Stimulated activated CD4-positive, alpha-beta T cell treated with anti-CD3 and anti-CD28 coated beads, Interleukin-2, amount 100 ng/mL, for 24 hours (primary cell): Measurements from ENCODE around the gene CDC26.
"Not testable (repeated sequence)": the region's sequence is repeated elsewhere in the genome, so short reads cannot be mapped to it uniquely, and the experiment has no call there.

Source experiments
- DNase-seq, 2 donors: peaks; one replicate each; pipeline ENCODE4 v3.0.0-alpha.2; 2020

CDC26 gene

GRCh38 chr9:113275157-113276131 is at the start of gene CDC26, which contains the start of gene PRPF4:
TSS of gene CDC26 (minus strand) at chr9:113275572. CDS start at chr9:113272507, 3,065 bp downstream.
TSS of gene PRPF4 (plus strand) at chr9:113275658. CDS start at chr9:113275744, 86 bp downstream.
- DNase-seq, result peak; percentile 96 to 97

GRCh38 chr9:113322671-113323070 is 47.3 kb upstream of the CDC26 start:
- DNase-seq, result no peak

GRCh38 chr9:113320051-113320450 is 44.7 kb upstream of the CDC26 start:
- no peak for DNase-seq

- no peak for DNase-seq
Observed at GRCh38 chr9:113319054-113319453, 43.7 kb upstream of the CDC26 start.

- no peak for DNase-seq
Observed at GRCh38 chr9:113317777-113318176, 42.4 kb upstream of the CDC26 start.

GRCh38 chr9:113316030-113316429 is 40.7 kb upstream of the CDC26 start:
- no peak for DNase-seq

- DNase-seq, result no peak
Observed at GRCh38 chr9:113315231-113315630, 39.9 kb upstream of the CDC26 start.

GRCh38 chr9:113313261-113313660 is 37.9 kb upstream of the CDC26 start:
- no peak for DNase-seq

GRCh38 chr9:113311961-113312360 is 36.6 kb upstream of the CDC26 start:
- DNase-seq, result no peak

- no peak for DNase-seq
Observed at GRCh38 chr9:113310538-113310937, 35.2 kb upstream of the CDC26 start.

GRCh38 chr9:113309204-113309813 is 33.9 kb upstream of the CDC26 start:
- peak in 1 of 2 donors; percentile 7 for DNase-seq

- DNase-seq, result no peak
Observed at GRCh38 chr9:113307396-113307975, 32.1 kb upstream of the CDC26 start.

GRCh38 chr9:113306566-113306965 is 31.2 kb upstream of the CDC26 start:
- DNase-seq, result no peak

- no peak for DNase-seq
Observed at GRCh38 chr9:113302792-113303418, 27.5 kb upstream of the CDC26 start, which contains the start of gene RNF183. TSS of gene RNF183 (minus strand) at chr9:113303376. CDS start at chr9:113298184, 5,192 bp downstream.

- no peak for DNase-seq
Observed at GRCh38 chr9:113301548-113301947, 26.2 kb upstream of the CDC26 start.

GRCh38 chr9:113299800-113300292 is 24.5 kb upstream of the CDC26 start:
- no peak for DNase-seq

- no peak for DNase-seq
Observed at GRCh38 chr9:113298924-113299770, 23.8 kb upstream of the CDC26 start.

- DNase-seq, result no peak
Observed at GRCh38 chr9:113298311-113298710, 22.9 kb upstream of the CDC26 start.

GRCh38 chr9:113296796-113297558 is 21.6 kb upstream of the CDC26 start:
- DNase-seq, result no peak

- not testable (repeated sequence) for DNase-seq
Observed at GRCh38 chr9:113296247-113296646, 20.9 kb upstream of the CDC26 start.

GRCh38 chr9:113293285-113293878 is 18.0 kb upstream of the CDC26 start:
- DNase-seq, result no peak
